GM18505 (cell line): Measurements from ENCODE around the gene TPPP.
A peak's percentile ranks its signal among the peaks of the same experiment; 100 is the strongest.

ENCODE experiments used
- ATAC-seq: cut with Tn5 transposase; IDR thresholded peaks from one replicate; pipeline ENCODE4 v1.9.1; 2021; ENCODE audit not compliant: unreplicated experiment
- POLR2A ChIP-seq: IDR thresholded peaks from 4 replicates; pipeline ENCODE4 v1.6.1; 2011; ENCODE audit warnings: borderline replicate concordance; ENCODE audit not compliant: insufficient read depth, insufficient read length; ENCODE audit errors: extremely low read depth

TPPP gene

GRCh38 chr5:621341-621761 is 71.8 kb downstream of the TPPP start:
- no peak for TF ChIP-seq POLR2A
- ATAC-seq = no peak

DNA sequence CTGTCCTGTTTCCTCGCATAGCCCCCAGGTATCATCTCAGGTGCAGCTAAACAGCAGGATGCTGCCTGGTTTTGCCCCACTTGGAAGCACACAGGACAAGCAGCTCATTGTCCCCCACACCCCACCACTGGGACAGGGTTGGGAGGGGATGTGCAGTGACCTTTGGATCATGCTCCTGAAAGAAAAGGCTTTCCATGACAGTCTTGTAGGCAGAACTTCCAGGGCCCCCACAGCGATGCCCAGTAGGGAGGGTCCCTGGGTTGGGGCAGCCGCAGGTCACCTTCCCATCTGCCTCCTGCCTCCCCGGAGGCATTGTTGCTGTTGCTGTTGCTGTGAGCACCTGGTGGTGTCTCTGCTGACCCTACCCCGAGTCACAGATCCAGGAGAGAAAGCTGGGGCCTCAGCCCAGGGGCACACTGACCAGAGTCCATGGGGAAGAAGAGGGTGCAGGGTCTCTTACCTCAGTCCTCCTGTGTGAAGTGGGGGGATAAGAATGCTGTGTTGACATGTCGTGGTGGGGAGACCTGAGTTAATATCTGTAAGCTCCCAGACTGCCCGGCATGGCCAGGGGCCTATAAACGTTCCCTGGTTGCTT is 72.5 kb downstream of the TPPP start:
- TF ChIP-seq POLR2A = no peak
- ATAC-seq = no peak

- no peak for ATAC-seq
Measured at GRCh38 chr5:620152-620551, 73.0 kb downstream of the TPPP start.

GRCh38 chr5:619444-619843 is 73.7 kb downstream of the TPPP start:
- TF ChIP-seq POLR2A = no peak
- no peak for ATAC-seq

More at GRCh38 chr5:620152-620551, 73.0 kb downstream of the TPPP start:
- no peak for TF ChIP-seq POLR2A

GRCh38 chr5:618450-618849 is 74.7 kb downstream of the TPPP start:
- no peak for TF ChIP-seq POLR2A
- ATAC-seq = no peak

DNA sequence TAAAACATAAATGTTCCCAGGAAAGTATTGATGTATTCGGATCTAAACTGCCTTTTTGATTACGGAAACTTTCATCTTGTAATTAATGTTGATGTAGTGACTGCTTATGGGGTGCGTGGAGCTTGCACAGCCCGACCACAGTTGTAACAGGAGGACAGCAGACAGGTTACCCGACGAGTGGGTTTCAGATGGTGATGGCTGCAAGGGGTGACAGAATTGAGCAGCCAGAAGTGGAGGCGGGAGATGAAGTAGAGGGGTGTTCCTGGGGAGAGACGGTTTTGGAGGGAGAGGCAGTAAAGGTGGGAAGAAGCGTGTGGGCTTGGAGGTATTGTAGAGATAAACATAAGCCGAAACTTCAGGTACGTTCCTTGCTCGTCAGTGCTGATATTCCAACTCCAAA is 75.3 kb downstream of the TPPP start:
- TF ChIP-seq POLR2A = no peak
- ATAC-seq = no peak

DNA sequence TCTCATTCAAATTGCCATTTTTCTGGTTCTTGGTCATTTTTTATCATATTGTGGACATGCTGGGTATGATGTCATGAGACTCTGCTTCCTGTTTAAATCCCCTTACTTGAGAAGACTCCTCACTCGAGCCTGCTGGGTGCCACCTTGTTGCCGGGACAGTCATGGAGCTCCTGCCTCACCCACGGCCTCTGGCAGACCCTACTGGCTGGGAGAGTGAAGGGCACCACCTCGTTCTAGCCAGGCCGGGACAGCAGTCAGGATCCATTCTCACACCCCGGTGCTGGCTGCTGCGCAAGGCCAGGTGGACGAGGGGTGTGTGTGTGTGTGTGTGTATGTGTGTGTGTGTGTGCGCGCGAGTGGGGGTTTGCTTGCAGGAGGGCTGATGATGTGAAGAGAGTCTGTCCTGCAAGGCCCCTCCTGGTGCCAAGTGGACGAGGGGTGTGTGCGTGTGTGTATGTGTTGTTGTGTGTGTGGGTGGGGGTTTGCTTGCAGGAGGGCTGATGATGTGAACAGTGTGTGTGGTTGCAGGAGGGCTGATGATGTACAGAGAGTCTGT is 76.6 kb downstream of the TPPP start:
- no peak for TF ChIP-seq POLR2A
- no peak for ATAC-seq

GRCh38 chr5:612498-613424 is 80.4 kb downstream of the TPPP start:
- ATAC-seq = no peak
- peak; percentile 2 for TF ChIP-seq POLR2A

DNA sequence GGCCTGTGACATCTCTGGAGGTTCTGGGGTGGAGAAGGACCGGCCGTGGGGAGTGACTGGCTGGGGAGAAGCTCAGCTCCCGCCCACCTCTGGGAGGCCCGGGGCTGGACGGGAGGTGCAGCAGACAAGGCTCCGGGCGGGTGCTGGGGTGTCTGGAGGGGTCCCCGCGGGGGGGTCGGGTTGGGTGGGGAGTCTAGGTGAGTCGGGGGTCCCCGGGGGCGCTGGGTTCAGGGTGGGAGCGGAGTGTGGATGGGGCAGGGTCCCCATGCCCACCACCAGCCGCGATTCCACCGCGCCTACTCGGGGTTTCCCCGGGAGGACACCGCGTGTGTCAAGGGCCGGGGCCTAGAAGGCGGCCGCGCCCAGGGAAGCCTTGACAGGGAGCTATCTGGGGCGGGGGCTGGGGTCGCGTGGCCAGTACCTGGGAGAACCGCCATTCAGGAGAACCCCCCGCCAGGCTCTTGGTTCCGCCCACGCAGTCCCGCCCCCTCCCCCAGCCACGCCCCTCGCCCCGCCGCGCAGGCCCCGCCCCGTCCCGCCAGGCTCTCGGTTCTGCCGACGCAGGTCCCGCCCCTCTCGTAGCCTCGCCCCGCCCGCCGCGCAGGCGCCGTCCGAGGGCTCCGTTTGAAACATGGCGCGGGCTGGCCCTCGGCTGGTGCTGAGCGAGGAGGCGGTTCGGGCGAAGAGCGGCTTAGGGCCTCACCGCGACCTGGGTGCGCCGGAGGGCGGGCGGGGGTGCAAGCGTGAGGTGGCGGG is 81.2 kb downstream of the TPPP start, which contains the start of gene CEP72:
CEP72 (plus strand) TSS at position 610 of the 756 bp plus-strand sequence; CDS start at position 632, 22 bp downstream.
- peak; percentile 66 for TF ChIP-seq POLR2A
- ATAC-seq = peak; percentile 82

- ATAC-seq = no peak
- TF ChIP-seq POLR2A = no peak
Measured at GRCh38 chr5:610744-611730, 82.1 kb downstream of the TPPP start.

DNA sequence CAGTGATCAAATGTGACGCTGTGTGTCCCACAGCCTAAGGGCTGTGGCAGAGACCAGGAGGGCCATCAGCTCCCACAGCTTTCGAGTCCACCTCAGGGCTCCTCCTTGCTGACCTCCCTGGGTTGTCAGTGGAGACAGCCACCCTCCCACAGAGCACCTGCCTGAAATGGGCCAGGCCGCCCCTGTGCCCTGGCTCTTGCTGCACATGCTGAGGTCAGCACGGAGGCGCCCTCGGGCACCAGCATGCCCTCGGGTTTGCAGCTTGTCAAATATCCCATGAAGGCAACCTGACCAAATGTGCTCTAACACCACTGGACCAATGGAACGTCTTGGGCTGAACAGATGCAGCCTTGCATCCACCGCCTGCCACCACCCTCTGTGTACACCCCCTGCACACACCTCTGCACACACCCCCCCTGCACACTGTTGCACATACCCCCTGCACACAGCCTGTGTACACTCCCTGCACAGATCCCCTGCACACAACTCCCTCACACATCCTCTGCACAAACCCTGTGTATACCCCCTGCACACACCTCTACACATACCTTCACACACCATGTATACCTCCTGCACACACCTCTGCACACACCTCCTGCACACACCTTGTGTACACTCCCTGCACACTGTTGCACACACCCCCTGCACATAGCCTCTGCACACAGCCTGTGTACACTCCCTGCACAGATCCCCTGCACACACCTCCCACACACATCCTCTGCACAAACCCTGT is 83.0 kb downstream of the TPPP start:
- TF ChIP-seq POLR2A = no peak
- ATAC-seq = no peak
